Activated T-cell treated with anti-CD3 and anti-CD28 coated beads for 4 hours (primary cell): ENCODE data around the gene SSB.
"Not testable (repeated sequence)": the region's sequence is repeated elsewhere in the genome, so short reads cannot be mapped to it uniquely, and the experiment has no call there.

ENCODE experiments used
- DNase-seq: peaks from one replicate; pipeline ENCODE4 v3.0.0-alpha.2; 2020

The SSB gene

GRCh38 chr2:169798718-169799592, at the start of gene SSB:
Gene SSB, plus strand, starts transcription at chr2:169798871. Its CDS starts 2,090 bp downstream, at chr2:169800961.
- peak; percentile 83 for DNase-seq

- no peak for DNase-seq
Measured at GRCh38 chr2:169752752-169753151, 45.9 kb upstream of the SSB start.

- no peak for DNase-seq
Measured at GRCh38 chr2:169755083-169755870, 43.4 kb upstream of the SSB start.

GRCh38 chr2:169756342-169756741, 42.3 kb upstream of the SSB start:
- no peak for DNase-seq

- DNase-seq = no peak
Measured at GRCh38 chr2:169757356-169757755, 41.3 kb upstream of the SSB start.

- DNase-seq = no peak
Measured at GRCh38 chr2:169757778-169758177, 40.9 kb upstream of the SSB start.

- no peak for DNase-seq
Measured at GRCh38 chr2:169759987-169760386, 38.7 kb upstream of the SSB start.

GRCh38 chr2:169760798-169761197, 37.9 kb upstream of the SSB start:
- not testable (repeated sequence) for DNase-seq

- no peak for DNase-seq
Measured at GRCh38 chr2:169761251-169761969, 37.3 kb upstream of the SSB start.

- no peak for DNase-seq
Measured at GRCh38 chr2:169761970-169762292, 36.7 kb upstream of the SSB start.

GRCh38 chr2:169765523-169765922, 33.1 kb upstream of the SSB start:
- DNase-seq = no peak

GRCh38 chr2:169767243-169767888, 31.3 kb upstream of the SSB start:
- peak; percentile 55 for DNase-seq

- peak; percentile 9 for DNase-seq
Measured at GRCh38 chr2:169768262-169768995, 30.2 kb upstream of the SSB start.

- no peak for DNase-seq
Measured at GRCh38 chr2:169771021-169771420, 27.6 kb upstream of the SSB start.

- DNase-seq = no peak
Measured at GRCh38 chr2:169771612-169772011, 27.1 kb upstream of the SSB start.

GRCh38 chr2:169772651-169773050, 26.0 kb upstream of the SSB start:
- DNase-seq = no peak

GRCh38 chr2:169775354-169775753, 23.3 kb upstream of the SSB start:
- DNase-seq = no peak

- no peak for DNase-seq
Measured at GRCh38 chr2:169775765-169776164, 22.9 kb upstream of the SSB start.

GRCh38 chr2:169776252-169776761, 22.4 kb upstream of the SSB start:
- no peak for DNase-seq

GRCh38 chr2:169778446-169778845, 20.2 kb upstream of the SSB start:
- DNase-seq = no peak

GRCh38 chr2:169781249-169782013, 17.2 kb upstream of the SSB start:
- DNase-seq = no peak
